Trophoblast cell (in vitro differentiated cells and primary cell): ENCODE results near the gene RGS9.
"Not testable (repeated sequence)": the region's sequence is repeated elsewhere in the genome, so short reads cannot be mapped to it uniquely, and the experiment has no call there.

ENCODE experiments used
- DNase-seq, 2 donors: peaks; one replicate each; pipeline ENCODE4 v3.0.0-alpha.2; 2016
- H2AFZ ChIP-seq: 2 replicates; pipeline ENCODE4 v1.6.1; 2013; ENCODE audit warnings: low read length, moderate library complexity, mild to moderate bottlenecking; ENCODE audit not compliant: insufficient read depth, poor library complexity
- H2AK5ac ChIP-seq: 2 replicates; pipeline ENCODE4 v1.6.1; 2013; ENCODE audit warnings: mild to moderate bottlenecking, low read length
- H2BK120ac ChIP-seq: 2 replicates; pipeline ENCODE4 v1.6.1; 2013; ENCODE audit warnings: low read length, mild to moderate bottlenecking, moderate library complexity; ENCODE audit not compliant: insufficient read depth, poor library complexity
- H2BK12ac ChIP-seq: 2 replicates; pipeline ENCODE4 v1.6.1; 2013; ENCODE audit warnings: mild to moderate bottlenecking, low read length, moderate library complexity
- H2BK5ac ChIP-seq: 2 replicates; pipeline ENCODE4 v1.6.1; 2013; ENCODE audit warnings: low read length, low read depth, moderate library complexity, mild to moderate bottlenecking; ENCODE audit not compliant: poor library complexity
- H3K14ac ChIP-seq: 2 replicates; pipeline ENCODE4 v1.6.1; 2013; ENCODE audit warnings: mild to moderate bottlenecking, low read length
- H3K18ac ChIP-seq: 2 replicates; pipeline ENCODE4 v1.6.1; 2013; ENCODE audit warnings: mild to moderate bottlenecking, low read length
- H3K23ac ChIP-seq: 2 replicates; pipeline ENCODE4 v1.6.1; 2013; ENCODE audit warnings: low read length
- H3K27ac ChIP-seq: 2 replicates; pipeline ENCODE4 v1.5.1; 2013; ENCODE audit warnings: low read depth, mild to moderate bottlenecking, inconsistent platforms, low read length, moderate library complexity
- H3K27me3 ChIP-seq: 2 replicates; pipeline ENCODE4 v1.6.1; 2013; ENCODE audit warnings: inconsistent platforms, mild to moderate bottlenecking, low read length, moderate library complexity; ENCODE audit not compliant: insufficient read depth
- H3K36me3 ChIP-seq, 2 experiments: 1 replicate in 1 of 2; 2 replicates in 1 of 2; pipeline ENCODE4 v1.6.1; 2013; ENCODE audit warnings: low read length in 2 of 2, mild to moderate bottlenecking in 2 of 2, moderate library complexity in 1 of 2; ENCODE audit not compliant: insufficient read depth in 2 of 2, control insufficient read depth in 1 of 2
- H3K4ac ChIP-seq: 2 replicates; pipeline ENCODE4 v1.6.1; 2013; ENCODE audit warnings: low read depth, mild to moderate bottlenecking, low read length, moderate library complexity
- H3K4me1 ChIP-seq, 2 experiments: 1 replicate in 1 of 2; 2 replicates in 1 of 2; pipeline ENCODE4 v1.6.1; 2013; ENCODE audit warnings: low read length in 2 of 2, mild to moderate bottlenecking in 2 of 2, moderate library complexity in 1 of 2; ENCODE audit not compliant: insufficient read depth in 2 of 2, control insufficient read depth in 1 of 2
- H3K4me2 ChIP-seq: 2 replicates; pipeline ENCODE4 v1.6.1; 2013; ENCODE audit warnings: inconsistent platforms, mild to moderate bottlenecking, low read length, moderate library complexity
- H3K4me3 ChIP-seq: 2 replicates; pipeline ENCODE4 v1.5.1; 2013; ENCODE audit warnings: mild to moderate bottlenecking, low read depth, low read length, inconsistent platforms
- H3K79me1 ChIP-seq: one replicate; pipeline ENCODE4 v1.6.1; 2013; ENCODE audit warnings: low read length
- H3K79me2 ChIP-seq: 2 replicates; pipeline ENCODE4 v1.6.1; 2013; ENCODE audit warnings: low read length, mild to moderate bottlenecking; ENCODE audit not compliant: control insufficient read depth, insufficient read depth, poor library complexity
- H3K9ac ChIP-seq: 2 replicates; pipeline ENCODE4 v1.6.1; 2013; ENCODE audit warnings: mild to moderate bottlenecking, low read length
- H3K9me3 ChIP-seq: 2 replicates; pipeline ENCODE4 v1.6.1; 2013; ENCODE audit warnings: low read depth, mild to moderate bottlenecking, control low read depth, inconsistent platforms, low read length; ENCODE audit not compliant: insufficient read depth
- H4K12ac ChIP-seq: 2 replicates; pipeline ENCODE4 v1.6.1; 2013; ENCODE audit warnings: low read depth, mild to moderate bottlenecking, low read length, moderate library complexity
- H4K8ac ChIP-seq: 2 replicates; pipeline ENCODE4 v1.6.1; 2013; ENCODE audit warnings: low read depth, mild to moderate bottlenecking, low read length, moderate library complexity
- H4K91ac ChIP-seq: one replicate; pipeline ENCODE4 v1.6.1; 2013; ENCODE audit warnings: low read depth, mild to moderate bottlenecking, low read length, moderate library complexity
- WGBS: extraction: QIAGEN DNeasy Blood & Tissue Kit; methylation state at CpG from one replicate; pipeline ENCODE4 v1.1.7; 2013; ENCODE audit warnings: missing lambda C conversion rate; ENCODE audit not compliant: insufficient read length, insufficient coverage; ENCODE audit errors: extremely low coverage; 5-methylcytosine and 5-hydroxymethylcytosine counted together

Gene RGS9

DNA sequence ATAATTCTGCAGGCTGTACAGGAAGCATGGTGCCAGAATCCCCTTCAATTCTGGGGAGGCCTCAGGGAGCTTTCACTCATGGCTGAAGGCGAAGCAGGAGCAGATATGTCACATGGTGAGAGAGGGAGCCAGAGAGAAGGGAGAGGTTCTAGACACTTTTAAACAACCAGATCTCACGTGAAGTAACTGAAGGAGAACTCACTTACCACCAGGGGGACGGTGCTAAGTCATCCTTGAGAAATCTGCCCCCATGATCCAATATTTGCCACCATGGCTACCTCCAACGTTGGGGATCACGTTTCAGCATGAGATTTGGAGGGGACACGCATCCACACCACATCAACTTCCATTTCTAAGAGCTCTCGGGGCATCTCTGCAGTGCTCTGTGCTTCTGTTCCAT, 43.2 kb upstream of the RGS9 start:
- Histone ChIP-seq H2AFZ (no peak overlapping the region), H2BK12ac (no peak overlapping the region), H3K27me3 (no peaks in the 10 kb centered on the region), H2BK120ac (no peak overlapping the region), H3K4ac (no peak overlapping the region), H3K36me3 (no peaks in the 10 kb centered on the region), H3K4me2 (no peak overlapping the region), H3K79me1 (no peaks in the 10 kb centered on the region), H4K8ac (no peak overlapping the region), H3K79me2 (no peaks in the 10 kb centered on the region), H3K4me3 (no peak overlapping the region), H4K91ac (no peak overlapping the region), H2AK5ac (no peak overlapping the region), H2BK5ac (no peak overlapping the region), H3K23ac (no peak overlapping the region), H3K18ac (no peak overlapping the region), H3K27ac (no peak overlapping the region), H3K9ac (no peak overlapping the region), H3K9me3 (no peaks in the 10 kb centered on the region), H4K12ac (no peak overlapping the region), H3K14ac (no peak overlapping the region), H3K4me1 (no peaks in the 10 kb centered on the region)
- peak in 1 of 2 donors; percentile 50 for DNase-seq
- no CpG with 5 or more reads among the region's 7 CpGs for WGBS

GRCh38 chr17:65095465-65095864, 41.7 kb upstream of the RGS9 start:
- H3K36me3 ChIP-seq: no peaks in the 10 kb centered on the region
- H3K79me2 ChIP-seq: no peaks in the 10 kb centered on the region
- H2BK12ac ChIP-seq: no peak overlapping the region
- no peak overlapping the region for H2AK5ac ChIP-seq
- peaks cover 0 to 5% of the 10 kb centered on the region in 2 experiments for H3K4me1 ChIP-seq
- no peak overlapping the region for H3K27ac ChIP-seq
- no peaks in the 10 kb centered on the region for H3K27me3 ChIP-seq
- no peak for DNase-seq
- H3K9ac ChIP-seq: no peak overlapping the region
- no CpG with 5 or more reads among the region's 1 CpG for WGBS
- H4K8ac ChIP-seq: no peak overlapping the region
- H2AFZ ChIP-seq: no peak overlapping the region
- H3K4me2 ChIP-seq: no peak overlapping the region
- H4K91ac ChIP-seq: no peak overlapping the region
- H3K9me3 ChIP-seq: no peaks in the 10 kb centered on the region
- H3K4ac ChIP-seq: no peak overlapping the region
- H2BK5ac ChIP-seq: no peak overlapping the region
- no peak overlapping the region for H3K23ac ChIP-seq
- no peak overlapping the region for H2BK120ac ChIP-seq
- H3K14ac ChIP-seq: no peak overlapping the region
- no peak overlapping the region for H4K12ac ChIP-seq
- H3K4me3 ChIP-seq: no peak overlapping the region
- no peak overlapping the region for H3K18ac ChIP-seq
- H3K79me1 ChIP-seq: no peaks in the 10 kb centered on the region

GRCh38 chr17:65096382-65096781, 40.8 kb upstream of the RGS9 start:
- not testable (repeated sequence) for H3K9ac ChIP-seq, H3K23ac ChIP-seq, H3K4me3 ChIP-seq, H4K12ac ChIP-seq, H2AK5ac ChIP-seq, H3K4me2 ChIP-seq, H4K8ac ChIP-seq, H4K91ac ChIP-seq, DNase-seq, H3K79me2 ChIP-seq, H3K14ac ChIP-seq, H3K18ac ChIP-seq, H3K9me3 ChIP-seq, H3K79me1 ChIP-seq, H2BK5ac ChIP-seq, H2AFZ ChIP-seq, H2BK120ac ChIP-seq, H3K4ac ChIP-seq, H3K36me3 ChIP-seq, H3K27me3 ChIP-seq, H3K27ac ChIP-seq, H2BK12ac ChIP-seq
- no CpG with 5 or more reads among the region's 2 CpGs for WGBS
- H3K4me1 ChIP-seq: peaks cover 4 to 10% of the 10 kb centered on the region in 2 experiments

- Histone ChIP-seq H4K8ac (no peak overlapping the region), H3K4ac (no peak overlapping the region), H2AK5ac (no peak overlapping the region), H3K79me2 (no peaks in the 10 kb centered on the region), H4K12ac (no peak overlapping the region), H3K27ac (no peak overlapping the region), H3K36me3 (no peaks in the 10 kb centered on the region), H3K27me3 (no peaks in the 10 kb centered on the region), H3K4me2 (no peak overlapping the region), H2BK120ac (no peak overlapping the region), H3K23ac (no peak overlapping the region), H2BK5ac (no peak overlapping the region), H3K9me3 (no peaks in the 10 kb centered on the region), H3K4me3 (no peak overlapping the region), H3K4me1 (peaks cover 4 to 10% of the 10 kb centered on the region in 2 experiments), H2BK12ac (no peak overlapping the region), H3K18ac (no peak overlapping the region), H4K91ac (no peak overlapping the region), H3K14ac (no peak overlapping the region), H3K9ac (no peak overlapping the region), H3K79me1 (peaks cover 3% of the 10 kb centered on the region), H2AFZ (no peak overlapping the region)
- peak; percentile 61 to 78 for DNase-seq
- no CpG with 5 or more reads among the region's 2 CpGs for WGBS
Observed at GRCh38 chr17:65097110-65097509, 40.1 kb upstream of the RGS9 start.
